ENCODE results near the gene ZNG1A. TPM values are rescaled to one million over a fixed set of nuclear protein-coding genes. Genes with fewer than 3 reads are reported as not detected.

Gene ZNG1A
- 19.2 and 27.3 TPM in 2 replicates for total RNA-seq

GRCh38 chr9:178970-179383, at the start of gene ZNG1A:
ZNG1A (minus strand) TSS chr9:179056; CDS start chr9:178969, 87 bp downstream.

GRCh38 chr9:214648-215493, 36.0 kb upstream of the ZNG1A start, which contains the start of gene DOCK8:
DOCK8 (plus strand) TSS chr9:214865; CDS start chr9:214977, 112 bp downstream.

GRCh38 chr9:117995-118467, 60.8 kb downstream of the ZNG1A start, which contains the start of gene FOXD4:
FOXD4 (minus strand) TSS chr9:118417; CDS start chr9:118119, 298 bp downstream.

Other genes starting within 250 kb of the ZNG1A start
- 7.1 and 8.7 TPM in 2 replicates for gene WASHC1, start 149.6 kb downstream of the ZNG1A start, total RNA-seq
- 0.62 TPM in 1 of 2 replicates, not detected in the other for gene FOXD4, start 60.6 kb downstream of the ZNG1A start, total RNA-seq
- gene DOCK8, start 35.8 kb upstream of the ZNG1A start, total RNA-seq: 0.75 and 0.89 TPM in 2 replicates